Adipocyte (in vitro differentiated cells): ENCODE measurements around the gene TMEM132D.
A peak's percentile ranks its signal among the peaks of the same experiment; 100 is the strongest.

Experiments used
- DNase-seq: peaks from one replicate; pipeline ENCODE4 v3.0.0-alpha.2; 2015; ENCODE audit warnings: low read depth
- H3K27me3 ChIP-seq: replicated peaks from 2 replicates; pipeline ENCODE4 v1.7.0; 2013; ENCODE audit warnings: mild to moderate bottlenecking, low read length, moderate library complexity; ENCODE audit not compliant: control insufficient read depth, insufficient read depth
- H3K36me3 ChIP-seq: 2 replicates; pipeline ENCODE4 v1.7.0; 2013; ENCODE audit warnings: low read length, mild to moderate bottlenecking, moderate library complexity; ENCODE audit not compliant: control insufficient read depth, insufficient read depth, severe bottlenecking
- H3K4me1 ChIP-seq: 2 replicates; pipeline ENCODE4 v1.7.0; 2013; ENCODE audit warnings: mild to moderate bottlenecking, low read length, moderate library complexity; ENCODE audit not compliant: control insufficient read depth, insufficient read depth
- H3K4me3 ChIP-seq: 2 replicates; pipeline ENCODE4 v1.7.0; 2013; ENCODE audit warnings: mild to moderate bottlenecking, low read length, moderate library complexity
- H3K9ac ChIP-seq: 2 replicates; pipeline ENCODE4 v1.7.0; 2013; ENCODE audit warnings: mild to moderate bottlenecking, low read length, moderate library complexity
- H3K9me3 ChIP-seq: 2 replicates; pipeline ENCODE4 v1.7.0; 2013; ENCODE audit warnings: mild to moderate bottlenecking, low read length, moderate library complexity; ENCODE audit not compliant: control insufficient read depth

TMEM132D gene

DNA sequence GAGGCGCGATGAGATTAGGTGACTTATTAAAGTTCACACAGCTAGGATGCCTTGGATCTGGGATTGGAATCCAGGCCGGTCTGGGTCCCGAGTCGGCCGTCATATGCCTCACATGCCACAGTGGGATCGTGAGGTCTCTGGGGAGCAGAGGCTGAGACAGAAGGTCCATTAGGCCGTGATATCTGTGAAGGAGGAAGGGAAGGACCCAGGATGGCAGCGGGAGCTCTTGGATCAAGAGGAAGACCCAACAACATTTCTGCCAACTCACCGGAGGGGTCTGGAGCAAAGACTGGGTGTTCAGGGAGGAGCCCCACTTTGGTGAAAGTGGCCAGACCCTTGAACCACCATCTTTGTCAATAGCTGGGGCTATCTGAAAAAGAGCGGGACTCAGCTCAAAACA, 807.6 kb downstream of the TMEM132D start:
- H3K9ac ChIP-seq: no peak overlapping the region
- no peak for DNase-seq
- H3K4me3 ChIP-seq: no peak overlapping the region
- H3K36me3 ChIP-seq: no peaks in the 10 kb centered on the region
- no peaks in the 10 kb centered on the region for H3K27me3 ChIP-seq
- no peaks in the 10 kb centered on the region for H3K9me3 ChIP-seq
- no peaks in the 10 kb centered on the region for H3K4me1 ChIP-seq

GRCh38 chr12:129089576-129089975, 814.2 kb downstream of the TMEM132D start:
- Histone ChIP-seq H3K9ac (no peak overlapping the region), H3K36me3 (no peaks in the 10 kb centered on the region), H3K9me3 (no peaks in the 10 kb centered on the region), H3K27me3 (no peaks in the 10 kb centered on the region), H3K4me1 (no peaks in the 10 kb centered on the region), H3K4me3 (no peak overlapping the region)
- no peak for DNase-seq

GRCh38 chr12:129084875-129085826, 818.7 kb downstream of the TMEM132D start:
- Histone ChIP-seq H3K27me3 (no peaks in the 10 kb centered on the region), H3K4me3 (no peak overlapping the region), H3K4me1 (no peaks in the 10 kb centered on the region), H3K9ac (no peak overlapping the region), H3K9me3 (no peaks in the 10 kb centered on the region), H3K36me3 (no peaks in the 10 kb centered on the region)
- DNase-seq: no peak

- no peak overlapping the region for H3K4me3 ChIP-seq
- no peak overlapping the region for H3K9ac ChIP-seq
- H3K9me3 ChIP-seq: no peaks in the 10 kb centered on the region
- H3K27me3 ChIP-seq: no peaks in the 10 kb centered on the region
- H3K4me1 ChIP-seq: no peaks in the 10 kb centered on the region
- DNase-seq: peak; percentile 2
- no peaks in the 10 kb centered on the region for H3K36me3 ChIP-seq
Measured at GRCh38 chr12:129083121-129083840, 820.5 kb downstream of the TMEM132D start.

- H3K9ac ChIP-seq: no peak overlapping the region
- no peak overlapping the region for H3K4me3 ChIP-seq
- H3K36me3 ChIP-seq: no peaks in the 10 kb centered on the region
- H3K9me3 ChIP-seq: no peaks in the 10 kb centered on the region
- H3K4me1 ChIP-seq: no peaks in the 10 kb centered on the region
- DNase-seq: no peak
- H3K27me3 ChIP-seq: no peaks in the 10 kb centered on the region
Measured at GRCh38 chr12:129082441-129082840, 821.4 kb downstream of the TMEM132D start.

DNA sequence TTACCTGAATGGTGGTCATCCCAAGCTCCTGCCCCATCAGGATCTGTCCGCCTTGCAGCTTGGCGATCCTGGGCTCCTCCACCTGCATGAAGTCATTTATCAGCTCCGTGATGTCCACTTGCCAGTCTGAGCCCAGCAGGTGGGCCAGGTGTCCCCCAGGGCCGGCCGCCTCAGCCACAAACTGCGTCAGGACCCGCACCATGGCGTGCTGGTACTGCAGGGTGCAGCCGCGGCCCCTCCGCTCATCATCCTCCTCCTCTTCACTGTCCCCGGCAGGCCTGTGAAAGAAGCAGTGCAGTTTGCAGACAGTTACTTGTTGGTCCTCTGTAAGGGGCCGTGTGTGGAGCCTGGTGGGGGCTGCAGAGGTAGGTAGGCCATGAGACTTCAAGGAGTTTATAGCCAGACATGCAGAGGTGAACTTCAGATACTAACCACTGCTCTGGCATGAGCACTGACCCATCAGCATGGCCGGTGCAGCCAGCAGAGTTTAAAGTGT, 822.0 kb downstream of the TMEM132D start:
- DNase-seq: no peak
- Histone ChIP-seq H3K27me3 (no peaks in the 10 kb centered on the region), H3K4me3 (no peak overlapping the region), H3K9ac (no peak overlapping the region), H3K9me3 (no peaks in the 10 kb centered on the region), H3K4me1 (no peaks in the 10 kb centered on the region), H3K36me3 (no peaks in the 10 kb centered on the region)

DNA sequence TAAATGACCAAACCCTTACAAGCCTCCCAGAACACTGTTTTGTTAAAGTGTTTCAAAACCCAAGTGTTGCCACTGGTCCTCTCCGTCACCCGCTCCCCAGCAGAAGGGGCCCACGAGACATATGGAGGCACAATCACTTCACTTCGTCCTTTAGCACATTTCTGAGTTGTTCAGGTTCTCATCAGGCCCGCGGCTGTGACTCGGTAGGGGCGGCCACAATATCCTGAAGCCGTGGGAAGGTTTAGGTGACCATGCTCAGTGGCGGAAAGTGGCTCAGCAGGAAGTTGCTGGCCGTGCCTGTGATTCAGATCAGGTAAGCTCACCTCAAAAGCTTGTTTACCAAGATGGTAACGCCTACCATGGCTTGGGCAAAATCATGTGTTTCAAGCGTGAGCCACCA, 823.0 kb downstream of the TMEM132D start:
- Histone ChIP-seq H3K9ac (no peak overlapping the region), H3K36me3 (no peaks in the 10 kb centered on the region), H3K9me3 (no peaks in the 10 kb centered on the region), H3K4me3 (no peak overlapping the region), H3K27me3 (no peaks in the 10 kb centered on the region), H3K4me1 (no peaks in the 10 kb centered on the region)
- DNase-seq: no peak

GRCh38 chr12:129080391-129080790, 823.4 kb downstream of the TMEM132D start:
- H3K4me3 ChIP-seq: no peak overlapping the region
- H3K27me3 ChIP-seq: no peaks in the 10 kb centered on the region
- H3K9me3 ChIP-seq: no peaks in the 10 kb centered on the region
- H3K9ac ChIP-seq: no peak overlapping the region
- no peaks in the 10 kb centered on the region for H3K4me1 ChIP-seq
- DNase-seq: no peak
- H3K36me3 ChIP-seq: no peaks in the 10 kb centered on the region

DNA sequence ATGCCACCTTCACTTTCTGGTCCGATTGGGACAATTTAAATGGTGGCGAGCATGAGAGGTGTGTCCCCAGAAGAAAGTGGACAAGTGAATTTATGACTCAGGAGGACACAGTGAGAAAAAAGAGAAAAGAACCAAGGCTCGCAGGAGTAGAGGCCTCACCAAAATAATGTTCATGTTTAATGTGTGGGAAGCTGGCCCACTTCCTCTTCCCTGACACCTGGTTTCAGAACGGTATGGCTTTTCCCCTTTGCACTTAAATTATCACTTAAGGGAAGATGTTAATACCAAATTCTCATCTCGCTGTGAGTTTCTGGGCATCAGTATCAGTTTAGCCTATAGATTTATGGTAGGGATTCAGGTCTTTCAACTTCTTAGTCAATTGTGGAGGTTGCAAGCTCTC, 824.1 kb downstream of the TMEM132D start:
- Histone ChIP-seq H3K9ac (no peak overlapping the region), H3K4me1 (no peaks in the 10 kb centered on the region), H3K36me3 (no peaks in the 10 kb centered on the region), H3K4me3 (no peak overlapping the region), H3K9me3 (no peaks in the 10 kb centered on the region), H3K27me3 (no peaks in the 10 kb centered on the region)
- DNase-seq: no peak

DNA sequence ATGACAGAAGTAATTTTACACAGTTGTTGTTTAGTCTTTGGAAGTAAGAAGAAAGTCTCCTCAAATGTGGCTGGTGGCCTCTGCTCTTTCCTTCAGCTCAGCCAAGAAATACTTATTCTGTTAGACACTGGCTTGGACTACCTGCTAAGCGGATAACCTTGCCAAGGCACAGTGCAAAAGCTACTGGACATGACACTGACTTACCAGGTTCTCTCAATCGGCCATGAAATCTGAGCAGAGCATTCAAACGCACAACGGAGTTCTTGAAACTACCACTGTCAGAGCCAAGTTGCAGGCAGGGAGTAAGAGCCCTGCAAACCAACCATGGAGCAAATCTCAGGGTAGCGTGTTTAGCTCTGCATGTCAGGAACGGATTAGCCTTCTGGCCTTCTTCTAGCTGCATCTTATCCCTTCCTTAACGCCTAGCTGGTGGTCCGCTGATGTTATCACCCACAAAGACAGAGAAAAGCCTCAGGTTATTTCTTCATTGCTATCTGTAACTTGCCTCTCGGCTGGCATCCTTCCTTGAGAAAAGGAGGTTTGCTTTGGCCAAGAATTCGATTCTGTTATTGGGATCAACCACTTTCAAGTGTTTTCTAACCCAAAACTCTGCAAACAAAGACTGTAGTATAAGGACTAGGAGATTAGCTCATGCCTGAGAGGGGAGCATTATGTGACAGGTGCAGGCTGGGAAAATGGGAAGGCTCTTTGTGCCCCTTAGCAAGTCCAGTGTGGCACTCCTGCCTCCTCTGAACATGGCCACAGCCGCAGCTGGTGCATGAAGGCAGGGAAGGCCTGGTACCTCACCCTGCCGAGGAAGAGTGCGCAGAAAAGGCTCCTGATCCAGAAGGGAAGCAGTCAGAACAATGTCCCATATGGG, 827.1 kb downstream of the TMEM132D start:
- Histone ChIP-seq H3K27me3 (no peaks in the 10 kb centered on the region), H3K9ac (no peak overlapping the region), H3K9me3 (no peaks in the 10 kb centered on the region), H3K4me1 (no peaks in the 10 kb centered on the region), H3K4me3 (no peak overlapping the region), H3K36me3 (no peaks in the 10 kb centered on the region)
- DNase-seq: no peak
